Transverse colon (tissue), 3 donors: ENCODE results near the gene MDH1.
A peak's percentile ranks its signal among the peaks of the same experiment; 100 is the strongest.

Experiments
- POLR2A ChIP-seq: fragments of 450-650 bp; IDR thresholded peaks from one replicate; pipeline ENCODE4 v1.6.1; 2016; ENCODE audit warnings: antibody characterized with exemption, mild to moderate bottlenecking, moderate library complexity
- TF ChIP-seq, protein P1 (sequence below), 5 experiments: fragments of 200-600 bp in 3 of 5; fragments of 450-650 bp in 2 of 5; sonication (generic) in 3 of 5; IDR thresholded peaks; 1 replicate in 2 of 5; 2 replicates in 3 of 5; pipeline ENCODE4 v1.5.1; 2016 to 2017; ENCODE audit warnings: antibody characterized with exemption in 5 of 5, inconsistent platforms in 3 of 5, mild to moderate bottlenecking in 2 of 5, moderate library complexity in 1 of 5

DNA sequence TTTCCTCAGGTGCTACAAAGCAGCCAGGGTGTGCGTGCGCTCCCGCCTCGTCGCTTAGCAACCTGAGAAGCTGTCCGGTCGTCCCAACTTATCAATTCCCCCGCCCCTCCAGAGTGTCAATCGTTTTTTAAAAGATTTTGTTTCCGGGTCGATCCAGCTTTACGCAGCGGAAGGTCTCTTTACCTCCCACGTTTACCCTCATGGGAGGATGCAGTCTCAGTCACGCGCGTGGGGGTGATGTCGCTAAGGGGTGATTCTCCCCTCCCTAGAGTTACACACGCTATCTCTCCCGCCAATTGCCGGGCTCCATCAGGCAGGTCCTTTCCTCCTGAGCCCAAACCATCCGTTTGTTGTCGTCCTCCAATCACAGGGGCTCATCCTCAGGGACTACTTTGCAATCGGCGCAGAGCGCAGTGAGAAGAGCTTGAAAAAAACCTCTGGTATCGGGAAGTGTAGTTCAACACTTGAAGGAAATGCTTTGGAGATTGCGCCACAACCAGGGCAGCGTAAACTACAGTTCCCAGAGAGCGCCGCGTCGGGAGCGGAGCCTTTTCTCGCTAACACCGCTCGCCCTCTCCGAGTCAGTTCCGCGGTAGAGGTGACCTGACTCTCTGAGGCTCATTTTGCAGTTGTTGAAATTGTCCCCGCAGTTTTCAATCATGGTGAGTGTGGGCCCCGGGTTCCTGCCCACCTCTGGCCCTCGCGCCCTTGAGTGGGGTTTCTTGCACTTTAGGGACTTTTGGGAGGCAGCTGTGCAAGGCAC, at the start of gene MDH1, which contains the start of gene WDPCP:
- TF ChIP-seq, protein P1, sequence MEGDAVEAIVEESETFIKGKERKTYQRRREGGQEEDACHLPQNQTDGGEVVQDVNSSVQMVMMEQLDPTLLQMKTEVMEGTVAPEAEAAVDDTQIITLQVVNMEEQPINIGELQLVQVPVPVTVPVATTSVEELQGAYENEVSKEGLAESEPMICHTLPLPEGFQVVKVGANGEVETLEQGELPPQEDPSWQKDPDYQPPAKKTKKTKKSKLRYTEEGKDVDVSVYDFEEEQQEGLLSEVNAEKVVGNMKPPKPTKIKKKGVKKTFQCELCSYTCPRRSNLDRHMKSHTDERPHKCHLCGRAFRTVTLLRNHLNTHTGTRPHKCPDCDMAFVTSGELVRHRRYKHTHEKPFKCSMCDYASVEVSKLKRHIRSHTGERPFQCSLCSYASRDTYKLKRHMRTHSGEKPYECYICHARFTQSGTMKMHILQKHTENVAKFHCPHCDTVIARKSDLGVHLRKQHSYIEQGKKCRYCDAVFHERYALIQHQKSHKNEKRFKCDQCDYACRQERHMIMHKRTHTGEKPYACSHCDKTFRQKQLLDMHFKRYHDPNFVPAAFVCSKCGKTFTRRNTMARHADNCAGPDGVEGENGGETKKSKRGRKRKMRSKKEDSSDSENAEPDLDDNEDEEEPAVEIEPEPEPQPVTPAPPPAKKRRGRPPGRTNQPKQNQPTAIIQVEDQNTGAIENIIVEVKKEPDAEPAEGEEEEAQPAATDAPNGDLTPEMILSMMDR (IDR thresholded peaks at IDR 0.05): no peak
- peak; percentile 89 for TF ChIP-seq POLR2A
